UCSD-AML1 (cell line): ENCODE measurements around the gene MAB21L4.

Experiments used
- DNase-seq: peaks from one replicate; lab custom pipeline; 2025; ENCODE audit not compliant: unreplicated experiment; lab: John Stamatoyannopoulos, UW

The MAB21L4 gene

DNA sequence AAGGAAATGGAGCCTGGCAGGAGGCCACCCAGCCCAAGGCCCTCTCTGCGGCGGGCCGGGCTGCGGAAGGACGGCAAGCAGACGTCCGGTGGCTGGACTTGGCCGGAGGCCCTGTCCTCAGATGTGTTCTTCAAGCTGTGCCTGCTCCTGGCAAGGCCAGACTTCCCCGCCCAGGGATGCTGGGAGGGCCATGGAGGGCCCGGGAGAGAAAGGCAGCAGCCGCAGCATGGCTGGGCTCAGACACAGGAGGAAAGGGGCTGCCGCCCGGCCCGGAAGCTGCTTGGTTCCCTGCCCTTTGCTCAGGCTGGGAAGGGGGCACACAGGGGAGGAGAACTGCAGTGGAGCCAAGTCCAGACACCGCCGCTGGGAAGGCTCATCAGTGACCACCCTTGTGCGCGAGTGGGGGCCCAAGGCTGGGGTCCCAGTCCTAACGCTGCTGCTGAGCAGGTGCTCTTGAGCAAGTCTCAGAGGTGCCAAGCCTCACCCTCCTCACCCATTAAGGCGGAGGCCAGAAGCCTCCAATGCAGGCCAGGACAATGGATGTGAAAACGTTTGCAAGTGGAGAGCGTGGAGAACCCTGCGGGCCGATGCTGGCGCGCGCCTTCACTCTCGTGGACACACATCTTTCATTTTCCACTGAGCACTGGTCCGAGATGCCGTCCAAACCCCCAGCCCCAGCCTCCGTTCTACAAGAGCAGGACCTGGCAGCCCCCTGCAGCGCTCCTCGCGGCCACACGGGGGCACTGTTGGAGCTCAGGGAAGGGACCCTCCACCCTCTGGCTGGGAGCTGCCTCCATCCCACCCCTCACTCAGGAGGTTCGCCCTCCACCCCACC, 18.1 kb upstream of the MAB21L4 start:
- peak; percentile 66 for DNase-seq

DNA sequence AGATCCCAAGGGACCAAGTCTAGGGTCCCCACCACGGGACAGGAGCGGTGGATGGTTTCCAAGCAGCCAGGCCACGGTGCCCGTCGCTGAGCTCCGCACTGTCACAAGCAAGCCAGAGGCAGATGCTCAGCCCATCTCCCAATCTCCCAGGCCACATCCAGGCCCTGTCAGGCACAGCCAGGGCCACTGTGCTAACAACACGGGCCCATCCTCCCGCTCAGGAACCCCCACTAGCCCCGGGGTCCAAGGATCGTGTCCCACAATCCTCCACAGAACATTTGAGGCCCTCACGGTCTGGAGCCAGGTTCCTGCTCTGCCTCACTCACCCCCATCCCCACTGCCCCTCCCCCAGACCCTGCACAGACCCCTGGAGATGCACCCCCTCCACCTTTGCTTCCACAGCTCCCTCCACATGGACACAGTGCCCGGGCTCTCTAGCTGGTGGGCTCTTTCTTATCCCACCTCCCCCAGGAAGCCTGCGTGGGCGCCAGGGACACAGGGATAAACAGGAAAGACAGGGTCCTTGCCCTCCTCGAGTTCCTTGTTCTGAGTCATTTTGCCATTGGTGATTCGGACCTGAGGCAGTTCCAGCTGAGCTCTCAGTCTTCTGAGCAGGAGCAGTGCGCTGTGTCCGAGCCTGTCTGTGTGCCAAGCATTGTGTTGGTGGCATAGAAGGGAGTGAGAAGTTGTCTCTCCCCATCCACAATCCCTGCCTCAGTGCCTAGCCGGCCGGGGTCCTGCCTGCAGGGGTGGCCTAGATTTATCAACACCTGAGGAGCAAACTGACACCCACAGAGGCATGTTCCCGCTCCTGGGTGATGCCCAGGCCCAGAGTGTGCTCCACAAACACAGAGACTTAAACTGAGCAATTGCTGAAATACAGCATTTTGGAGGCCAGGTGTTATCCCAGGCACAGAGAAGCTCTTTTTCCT, 17.2 kb upstream of the MAB21L4 start:
- DNase-seq: no peak

DNA sequence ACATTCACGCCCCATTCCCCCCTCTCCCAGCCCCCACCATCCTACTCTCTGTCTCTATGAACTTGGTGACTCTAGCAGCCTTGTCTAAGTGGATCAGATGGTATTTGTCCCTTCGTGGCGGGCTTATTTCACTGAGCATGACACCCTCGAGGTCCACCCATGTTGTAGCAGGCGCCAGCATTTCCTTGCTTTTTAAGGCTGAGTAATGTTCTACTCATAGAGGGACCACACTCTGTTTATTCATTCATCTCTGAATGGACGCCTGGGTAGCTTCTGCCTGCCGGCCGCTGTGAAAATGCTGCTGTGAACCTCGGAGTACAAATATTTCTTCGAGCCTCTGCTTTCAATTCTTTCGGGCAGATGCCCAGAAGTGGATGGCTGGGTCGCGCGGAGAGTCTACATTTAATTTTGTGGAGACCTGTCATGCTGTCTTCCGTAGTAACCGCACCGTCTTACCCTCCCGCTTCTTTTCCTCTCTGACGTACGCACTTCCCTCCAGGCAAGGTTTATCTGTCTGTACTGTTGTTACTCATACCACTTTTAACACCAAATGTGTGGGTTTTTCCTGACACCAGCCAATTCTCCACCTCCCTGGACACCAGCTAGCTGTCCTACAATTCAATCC, 15.8 kb upstream of the MAB21L4 start:
- DNase-seq: peak; percentile 27

DNA sequence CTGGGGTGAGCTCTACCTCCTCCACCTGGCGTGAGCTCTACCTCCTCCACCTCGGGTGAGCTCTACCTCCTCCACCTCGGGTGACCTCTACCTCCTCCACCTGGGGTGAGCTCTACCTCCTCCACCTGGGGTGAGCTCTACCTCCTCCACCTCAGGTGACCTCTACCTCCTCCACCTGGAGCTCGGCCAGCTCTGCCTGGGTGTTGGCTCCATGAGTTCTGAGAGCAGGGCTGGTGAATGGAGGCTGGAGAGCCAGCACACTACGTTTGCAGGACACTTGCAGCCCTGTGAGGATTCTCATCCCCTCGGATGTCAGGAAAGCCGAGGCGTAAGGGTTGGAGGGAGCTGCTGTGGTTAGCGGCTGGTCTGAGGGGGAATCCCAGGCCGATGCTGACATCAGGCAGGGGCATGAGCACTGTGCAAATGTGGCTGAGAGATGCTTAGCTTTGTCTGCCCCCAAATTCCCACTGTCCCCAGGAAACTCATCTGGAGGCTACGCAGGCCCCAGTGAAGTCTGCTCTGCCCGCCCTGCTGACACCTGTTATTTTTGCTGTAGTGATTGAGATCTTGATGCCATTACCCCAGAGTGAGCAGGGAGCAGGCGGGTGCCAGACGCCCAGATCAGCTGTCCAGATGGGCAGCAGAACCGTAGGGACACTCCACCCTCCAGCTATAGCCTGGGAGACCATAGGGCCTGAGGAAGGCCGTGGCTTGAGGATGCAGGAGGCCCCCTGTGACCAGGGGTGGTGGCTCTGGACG, 13.4 kb upstream of the MAB21L4 start:
- DNase-seq: no peak

DNA sequence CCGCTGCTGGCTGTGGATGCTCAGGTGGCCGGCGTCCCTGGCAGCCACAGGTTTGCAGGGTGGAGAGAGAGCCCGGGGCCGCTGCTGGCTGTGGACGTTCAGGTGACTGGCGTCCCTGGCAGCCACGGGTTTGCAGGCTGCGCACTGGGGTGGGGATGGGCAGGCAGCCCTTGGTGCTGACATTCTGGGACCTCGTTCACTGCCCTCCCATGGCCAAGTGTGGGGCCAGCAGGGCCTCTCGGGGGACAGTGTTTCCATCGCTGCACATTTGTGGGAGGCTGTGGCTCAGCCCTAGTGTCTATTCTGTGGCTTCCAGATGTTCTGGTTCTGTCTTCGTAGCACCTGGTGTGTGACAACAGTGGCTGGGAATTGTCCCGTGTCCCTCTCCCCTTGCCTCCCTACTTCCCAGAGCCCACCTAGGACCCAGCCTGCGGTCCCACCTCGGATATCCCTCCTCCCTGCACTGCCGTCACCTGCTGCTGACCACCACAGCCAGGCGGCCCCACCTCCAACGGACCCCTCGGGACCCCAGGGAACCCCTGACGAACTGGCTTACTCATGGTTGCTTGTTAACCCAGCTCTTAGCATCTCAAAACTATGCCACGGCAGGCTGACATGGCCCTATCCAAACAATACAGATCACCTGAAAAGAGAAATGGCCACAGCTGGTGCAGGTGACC, 11.1 kb upstream of the MAB21L4 start:
- no peak for DNase-seq

DNA sequence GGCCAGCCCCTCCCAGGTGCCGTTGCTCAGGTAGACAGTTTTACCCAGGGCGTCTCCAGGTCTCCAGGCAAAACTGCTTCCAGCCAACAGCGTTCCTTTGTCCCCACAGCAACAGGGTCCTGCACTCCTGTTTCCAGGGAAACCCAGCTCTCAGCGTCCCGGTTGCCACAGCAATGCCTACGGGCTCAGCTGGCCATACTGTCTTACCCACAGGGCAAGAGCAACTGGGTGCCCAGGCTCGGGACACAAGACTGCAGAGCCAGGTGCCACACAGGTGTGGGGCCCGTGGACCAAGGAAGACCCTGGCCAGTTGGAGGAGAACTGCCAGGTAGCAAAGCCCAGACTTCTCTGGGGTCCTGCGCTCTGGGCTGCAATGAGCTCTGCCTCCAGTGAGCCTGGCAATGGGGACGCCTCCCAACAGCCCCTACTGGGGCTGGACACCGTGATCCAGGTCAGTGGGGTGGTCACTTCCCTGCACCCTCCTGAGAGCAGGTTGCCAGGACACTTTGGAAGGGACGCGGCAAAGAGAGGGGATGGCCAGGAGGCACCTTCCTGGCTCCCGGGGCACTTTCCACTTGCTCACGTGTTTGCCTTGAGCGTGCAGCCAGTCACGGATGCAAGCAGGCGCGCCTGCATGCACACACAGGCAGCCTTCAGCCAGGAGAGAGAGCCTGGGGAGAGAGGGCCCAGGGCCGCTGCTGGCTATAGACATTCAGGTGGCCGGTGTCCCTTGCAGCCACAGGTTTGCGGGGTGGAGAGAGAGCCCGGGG, 10.4 kb upstream of the MAB21L4 start, which contains the start of gene CROCC2:
Gene CROCC2, plus strand, starts transcription at position 196 of the 770 bp plus-strand sequence. Its CDS starts 178 bp downstream, at position 374.
- DNase-seq: no peak

DNA sequence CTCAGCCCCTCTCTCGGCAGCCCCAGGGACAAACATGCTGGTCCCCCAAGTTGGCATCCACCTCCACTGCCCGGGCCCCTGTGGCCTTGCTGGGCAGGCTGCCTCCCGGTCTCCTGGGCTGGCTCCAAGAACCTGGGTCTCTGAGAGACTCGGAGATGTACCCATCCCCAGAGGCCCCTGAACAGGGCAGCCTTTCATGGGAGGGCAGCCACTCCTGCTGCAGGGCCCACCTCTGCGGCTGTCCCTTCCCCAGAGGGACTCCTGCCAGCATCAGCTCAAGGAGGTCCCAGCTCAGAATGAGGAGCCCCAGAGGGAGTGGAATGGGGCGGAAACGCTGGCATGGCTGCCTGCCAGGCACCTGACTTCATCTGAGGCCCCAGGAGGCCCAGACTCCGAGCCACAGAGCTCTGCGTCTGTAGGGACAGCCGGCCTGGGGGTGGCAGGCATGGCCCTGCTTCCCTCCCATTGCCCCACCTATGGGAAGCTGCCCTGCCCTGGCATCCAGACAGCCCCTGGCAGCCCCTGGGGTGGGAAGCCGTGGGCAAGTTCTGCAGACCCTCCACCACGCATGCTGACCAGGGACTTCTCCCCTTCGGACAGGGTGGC, 9.3 kb upstream of the MAB21L4 start:
- DNase-seq: no peak

DNA sequence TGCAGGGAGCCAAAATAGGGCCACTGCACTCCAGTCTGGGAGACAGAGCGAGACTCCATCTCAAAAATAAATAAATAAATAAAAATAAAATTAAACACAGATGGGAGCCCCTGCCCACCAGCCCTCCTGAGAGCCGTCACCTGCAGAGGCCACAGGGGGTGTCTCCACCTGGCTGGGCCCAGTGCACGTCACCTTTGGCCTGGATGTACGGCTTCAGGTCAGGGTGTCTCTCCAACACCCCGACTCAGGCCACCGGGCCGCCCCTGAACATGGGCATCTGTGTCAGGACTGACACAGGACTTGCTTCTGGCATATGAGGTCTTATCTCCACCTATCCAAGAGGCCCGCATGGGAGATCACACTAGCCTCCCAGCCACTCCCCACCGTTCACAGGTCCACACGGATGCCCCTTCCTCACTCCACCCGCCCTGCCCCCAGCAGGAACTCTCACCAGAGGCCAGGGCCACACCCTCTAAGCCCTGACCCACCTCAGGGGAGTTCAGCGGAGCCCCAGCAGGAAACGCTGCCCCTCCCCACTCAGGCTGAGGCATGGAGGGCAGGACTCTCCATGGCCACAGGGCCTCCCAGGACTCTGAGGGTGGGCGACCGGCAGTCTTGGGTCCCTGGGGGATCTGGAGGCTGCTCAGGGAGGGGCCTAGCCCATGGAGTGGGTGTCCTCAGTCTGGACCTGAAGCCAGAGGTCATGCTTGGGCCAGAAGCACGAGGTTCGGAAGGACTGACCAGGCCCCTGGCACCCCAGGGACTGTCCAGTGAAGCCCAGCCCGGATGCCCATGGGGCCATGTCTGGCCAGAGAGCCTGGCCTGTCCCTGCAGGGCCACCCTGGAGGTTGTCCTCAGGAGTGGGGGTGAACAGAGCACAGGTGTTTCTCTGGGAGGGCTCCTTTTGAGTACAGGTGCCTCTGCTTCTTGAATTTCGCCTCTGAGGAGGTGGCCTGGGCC, 8.5 kb upstream of the MAB21L4 start:
- DNase-seq: no peak

DNA sequence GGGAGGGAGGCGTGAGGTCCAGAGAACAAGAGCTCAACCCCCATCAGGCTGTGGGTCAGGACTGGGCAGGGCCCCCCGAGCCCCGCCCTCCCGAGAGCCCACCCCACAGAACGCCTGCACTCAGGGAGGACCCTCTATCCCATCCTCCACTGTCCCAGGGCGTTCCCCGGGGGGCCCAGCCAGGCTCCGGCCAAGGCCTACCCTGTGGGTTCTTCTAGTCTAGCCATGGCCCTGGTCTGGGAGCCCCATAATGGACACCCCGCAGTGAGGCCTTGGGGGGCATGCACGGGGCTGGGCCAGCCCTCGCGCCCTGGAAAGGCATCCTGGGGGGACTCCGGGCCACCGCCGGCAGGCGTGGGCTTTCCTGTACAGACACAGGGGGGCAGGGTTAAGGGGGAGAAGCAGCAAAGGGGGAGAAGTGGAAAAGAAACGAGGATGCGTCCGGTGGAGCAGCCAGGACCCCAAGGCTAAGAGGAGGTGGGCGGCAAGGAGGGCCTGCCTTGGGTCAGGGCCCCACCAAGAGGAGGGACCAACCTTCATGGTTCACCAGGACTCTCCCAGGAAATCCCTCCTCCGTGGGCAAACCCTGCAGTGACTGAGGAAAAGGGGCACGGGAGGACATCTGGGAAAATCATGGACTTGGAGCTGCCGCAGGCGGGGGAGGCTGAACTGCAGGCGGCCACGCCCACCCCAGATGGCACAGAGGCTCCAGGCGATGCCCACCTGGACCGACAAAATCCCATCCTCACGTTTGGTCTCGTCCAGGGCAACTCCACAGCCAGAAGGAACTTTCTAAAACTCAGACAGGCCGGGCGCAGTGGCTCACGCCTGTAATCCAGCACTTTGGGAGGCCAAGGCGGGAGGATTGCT, 7.5 kb upstream of the MAB21L4 start:
- DNase-seq: no peak

DNA sequence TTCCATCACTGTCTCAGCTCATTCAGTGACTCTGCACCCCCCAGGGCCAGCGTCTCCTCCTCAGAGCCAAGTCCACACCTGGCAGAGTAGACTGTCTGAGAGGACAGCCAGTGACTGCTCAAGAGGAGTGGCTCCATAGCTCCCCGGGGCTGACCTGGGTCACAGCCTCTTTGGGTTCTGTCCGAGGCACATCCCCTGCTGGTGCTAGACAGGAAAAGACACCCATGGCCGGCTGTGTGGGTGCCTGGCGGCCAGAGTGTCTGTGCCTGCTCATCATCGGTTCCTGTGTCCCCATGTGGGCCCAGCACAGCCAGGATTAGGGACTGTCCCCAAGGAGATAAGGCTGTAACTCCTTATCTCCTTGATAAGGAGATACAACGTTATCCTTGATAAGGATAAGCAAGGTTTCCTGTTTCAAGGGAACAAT, 6.7 kb upstream of the MAB21L4 start:
- no peak for DNase-seq

DNA sequence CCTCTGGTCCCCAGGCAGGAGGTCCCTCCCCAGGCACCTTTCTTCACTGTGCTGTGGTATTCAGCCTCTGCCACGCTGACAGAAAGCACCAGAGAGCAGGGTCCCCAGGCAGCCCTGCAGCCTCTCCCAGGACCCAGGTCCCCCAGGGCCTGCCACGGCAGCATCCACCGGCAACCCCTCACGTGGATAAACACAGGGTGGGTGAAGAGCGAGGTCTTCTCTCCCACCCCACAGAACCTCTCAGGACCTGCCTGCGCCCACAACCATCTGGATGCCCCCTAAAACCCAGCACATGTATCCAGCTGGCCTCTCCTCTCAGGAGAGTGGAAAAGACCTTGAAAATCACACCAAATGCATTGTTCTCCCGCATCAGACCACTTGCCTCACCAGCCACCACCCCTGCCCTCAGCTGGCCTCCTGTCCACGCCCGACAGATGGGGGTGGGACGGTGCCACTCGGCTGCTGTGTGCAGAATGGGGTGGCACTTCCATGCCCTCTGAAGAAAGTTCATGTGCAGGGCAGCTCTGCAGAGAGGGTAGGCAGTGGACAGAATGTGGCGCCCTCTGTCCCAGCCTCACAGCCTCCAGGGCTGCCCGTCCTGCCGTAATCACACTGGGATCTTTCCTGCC, 6.1 kb upstream of the MAB21L4 start:
- DNase-seq: no peak

DNA sequence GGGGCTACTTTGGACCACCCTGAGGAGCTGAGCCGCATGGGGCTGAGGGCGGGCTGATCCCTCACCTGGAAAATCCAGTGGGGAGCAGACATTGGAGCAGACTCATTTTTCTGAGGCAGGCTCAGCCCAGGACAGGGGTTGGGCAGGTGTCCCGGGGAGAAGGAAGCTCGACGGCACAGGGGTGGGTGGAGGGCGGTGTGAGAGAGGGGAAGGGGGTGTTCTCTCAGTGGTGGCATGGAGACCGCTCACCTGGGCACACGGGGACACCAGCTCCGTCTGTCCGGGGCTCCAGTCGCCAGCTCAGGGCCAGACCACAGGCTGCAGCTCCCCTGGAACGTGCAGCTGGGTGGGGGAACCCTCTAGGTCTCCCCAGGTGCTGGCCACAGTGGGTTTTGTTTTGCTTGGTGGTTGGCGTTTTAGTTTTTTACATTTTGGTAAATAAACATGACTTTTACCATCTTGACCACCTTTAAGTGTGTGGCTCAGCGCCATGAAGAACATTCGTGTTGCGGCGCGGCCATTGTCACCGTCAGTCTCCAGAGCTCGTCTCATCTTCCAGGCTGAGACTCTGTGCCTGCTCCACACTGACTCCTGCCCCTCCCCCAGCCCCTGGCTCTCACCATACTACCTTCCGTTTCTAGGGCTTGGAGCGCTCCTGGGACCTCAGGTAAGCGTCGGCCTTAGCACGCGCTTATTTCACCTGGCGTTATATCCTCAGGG, 4.3 kb upstream of the MAB21L4 start:
- DNase-seq: no peak

DNA sequence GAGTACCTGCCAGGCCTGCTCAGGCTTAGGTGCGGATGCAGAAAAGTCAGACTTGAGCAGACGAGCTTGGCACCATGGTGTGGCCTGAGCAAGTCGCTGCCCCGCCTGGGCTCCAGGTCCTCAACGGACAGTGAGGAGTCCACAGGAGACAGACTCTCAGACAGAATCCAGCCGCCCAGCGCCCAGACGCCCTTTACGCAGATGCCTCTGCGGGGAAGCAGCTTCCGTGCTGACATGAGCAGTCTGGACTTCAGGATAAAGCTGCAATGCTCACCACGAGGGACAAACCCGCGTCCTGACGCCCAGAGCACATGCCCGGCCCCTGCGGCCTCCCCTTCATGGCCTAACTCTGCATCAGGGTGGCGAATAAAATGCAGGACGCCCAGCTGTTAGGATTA, 3.5 kb upstream of the MAB21L4 start:
- DNase-seq: no peak

DNA sequence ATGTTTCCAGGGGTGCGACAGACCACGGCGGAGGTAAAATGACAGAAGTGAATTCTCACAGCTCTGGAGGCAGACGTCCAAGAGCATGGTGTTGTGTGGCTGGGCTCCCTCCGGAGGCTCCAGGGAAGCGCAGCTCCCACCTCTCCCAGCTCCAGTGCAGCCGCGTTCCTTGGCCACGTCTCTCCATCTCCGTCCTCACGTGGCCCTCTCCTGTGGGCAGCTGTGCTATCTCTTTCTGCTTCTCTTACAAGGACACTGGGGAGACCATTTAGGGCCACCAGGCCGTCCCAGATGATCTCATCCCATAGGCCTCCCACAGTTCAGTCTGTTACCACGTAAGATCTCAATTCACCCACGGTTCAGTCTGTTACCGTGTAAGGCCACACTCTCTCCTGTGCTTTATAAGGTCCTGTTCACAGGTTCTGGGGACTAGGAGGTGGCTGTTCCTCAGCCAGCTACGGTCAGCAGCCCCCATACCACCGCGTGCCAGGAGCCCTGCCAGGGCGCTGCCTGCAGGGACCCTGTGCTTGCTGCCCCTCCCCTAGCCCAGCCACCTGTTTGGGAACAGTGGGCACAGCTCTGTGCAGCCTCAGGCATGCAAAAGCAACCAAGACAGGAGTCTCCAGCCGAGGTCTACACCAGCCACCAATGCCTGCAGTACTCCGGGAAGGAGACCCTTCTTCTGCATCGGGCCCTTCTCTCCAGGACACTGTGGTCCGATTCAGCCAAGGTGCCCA, 2.9 kb upstream of the MAB21L4 start:
- DNase-seq: no peak

DNA sequence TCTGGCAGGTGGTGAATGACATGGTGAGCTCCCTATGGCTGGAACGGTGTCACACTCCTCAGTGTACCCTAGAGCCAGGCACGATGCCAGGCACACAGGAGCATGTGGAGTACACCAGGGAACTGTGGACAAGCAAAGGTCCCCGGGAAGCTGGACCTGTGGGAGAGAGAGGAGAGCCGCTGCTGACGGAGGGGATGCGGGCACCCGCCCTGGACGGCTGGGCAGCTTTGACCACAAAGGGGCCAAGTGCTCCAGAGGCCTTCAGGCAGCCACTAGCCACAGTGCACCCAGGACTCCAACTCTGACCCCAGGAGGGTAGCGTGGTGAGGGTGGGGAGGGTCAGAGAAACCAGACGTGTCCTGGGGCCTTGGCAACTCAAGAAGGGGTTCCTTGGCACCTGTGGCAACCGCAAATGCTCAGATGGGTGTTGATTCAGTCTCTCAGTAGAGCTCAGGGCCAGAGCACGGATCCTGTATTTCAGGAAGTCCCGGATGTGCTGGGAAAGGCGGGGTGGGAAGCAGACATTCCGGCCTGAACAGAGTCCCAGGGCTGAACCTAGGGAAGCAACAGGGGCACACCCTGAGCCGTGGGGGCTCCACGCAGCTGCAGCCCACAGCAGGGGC, 2.3 kb upstream of the MAB21L4 start:
- no peak for DNase-seq
